ENCODE results near the gene SNX11. TPM values are rescaled to one million over a fixed set of nuclear protein-coding genes. Genes with fewer than 3 reads are reported as not detected.

Gene SNX11
- total RNA-seq, 1 donor from 2014 or later = 34.9 TPM

GRCh38 chr17:48151220-48151619 lies 43.7 kb downstream of the SNX11 start:
- Mint-ChIP-seq H3K9me3 (no peaks in the 10 kb centered on the region), H3K4me1 (no peaks in the 10 kb centered on the region), H3K27me3 (no peaks in the 10 kb centered on the region), H3K4me3 (no peak overlapping the region), H3K36me3 (ENCODE audit: low read depth) (peaks cover 41% of the 10 kb centered on the region), H3K27ac (no peak overlapping the region)
- intact Hi-C loops (cut with micrococcal nuclease) = no loop called here
- no peak for DNase-seq

- H3K36me3 Mint-ChIP-seq (ENCODE audit: low read depth) = peaks cover 45% of the 10 kb centered on the region
- no peaks in the 10 kb centered on the region for H3K4me1 Mint-ChIP-seq
- H3K4me3 Mint-ChIP-seq = no peak overlapping the region
- H3K9me3 Mint-ChIP-seq = no peaks in the 10 kb centered on the region
- intact Hi-C loops (cut with micrococcal nuclease) = no loop called here
- no peak for DNase-seq
- no peak overlapping the region for H3K27ac Mint-ChIP-seq
- no peaks in the 10 kb centered on the region for H3K27me3 Mint-ChIP-seq
Measured at GRCh38 chr17:48152289-48152688, 44.7 kb downstream of the SNX11 start.

- intact Hi-C loops (cut with micrococcal nuclease) = no loop called here
- no peaks in the 10 kb centered on the region for H3K27me3 Mint-ChIP-seq
- H3K36me3 Mint-ChIP-seq (ENCODE audit: low read depth) = peaks cover 35% of the 10 kb centered on the region
- no peak overlapping the region for H3K4me3 Mint-ChIP-seq
- no peaks in the 10 kb centered on the region for H3K4me1 Mint-ChIP-seq
- DNase-seq = no peak
- no peaks in the 10 kb centered on the region for H3K9me3 Mint-ChIP-seq
- no peak overlapping the region for H3K27ac Mint-ChIP-seq
Measured at GRCh38 chr17:48153691-48154358, 46.3 kb downstream of the SNX11 start.

GRCh38 chr17:48155889-48156611 lies 48.5 kb downstream of the SNX11 start:
- Mint-ChIP-seq H3K27me3 (no peaks in the 10 kb centered on the region), H3K27ac (no peak overlapping the region), H3K4me3 (no peak overlapping the region), H3K4me1 (no peaks in the 10 kb centered on the region), H3K9me3 (no peaks in the 10 kb centered on the region), H3K36me3 (ENCODE audit: low read depth) (peaks cover 35% of the 10 kb centered on the region)
- no peak for DNase-seq
- intact Hi-C loops (cut with micrococcal nuclease) = no loop called here

- Mint-ChIP-seq H3K27me3 (no peaks in the 10 kb centered on the region), H3K36me3 (ENCODE audit: low read depth) (peaks cover 37% of the 10 kb centered on the region), H3K27ac (no peak overlapping the region), H3K4me1 (peaks cover 5% of the 10 kb centered on the region), H3K9me3 (no peaks in the 10 kb centered on the region), H3K4me3 (no peak overlapping the region)
- DNase-seq = no peak
- intact Hi-C loops (cut with micrococcal nuclease) = no loop called here
Measured at GRCh38 chr17:48159232-48159631, 51.7 kb downstream of the SNX11 start.

- Mint-ChIP-seq H3K4me3 (no peak overlapping the region), H3K27ac (no peak overlapping the region), H3K9me3 (no peaks in the 10 kb centered on the region), H3K4me1 (peaks cover 5% of the 10 kb centered on the region), H3K36me3 (ENCODE audit: low read depth) (peaks cover 28% of the 10 kb centered on the region), H3K27me3 (no peaks in the 10 kb centered on the region)
- no peak for DNase-seq
- intact Hi-C loops (cut with micrococcal nuclease) = no loop called here
Measured at GRCh38 chr17:48160177-48161081, 52.9 kb downstream of the SNX11 start.

- no peak overlapping the region for H3K27ac Mint-ChIP-seq
- intact Hi-C loops (cut with micrococcal nuclease) = no loop called here
- H3K9me3 Mint-ChIP-seq = no peaks in the 10 kb centered on the region
- DNase-seq = no peak
- H3K4me1 Mint-ChIP-seq = peaks cover 5% of the 10 kb centered on the region
- no peak overlapping the region for H3K4me3 Mint-ChIP-seq
- no peaks in the 10 kb centered on the region for H3K27me3 Mint-ChIP-seq
- H3K36me3 Mint-ChIP-seq (ENCODE audit: low read depth) = peaks cover 24% of the 10 kb centered on the region
Measured at GRCh38 chr17:48161127-48161905, 53.8 kb downstream of the SNX11 start.

- H3K9me3 Mint-ChIP-seq = no peaks in the 10 kb centered on the region
- H3K36me3 Mint-ChIP-seq (ENCODE audit: low read depth) = peaks cover 26% of the 10 kb centered on the region
- DNase-seq = no peak
- H3K4me3 Mint-ChIP-seq = no peak overlapping the region
- intact Hi-C loops (cut with micrococcal nuclease) = no loop called here
- no peaks in the 10 kb centered on the region for H3K27me3 Mint-ChIP-seq
- no peak overlapping the region for H3K27ac Mint-ChIP-seq
- peaks cover 5% of the 10 kb centered on the region for H3K4me1 Mint-ChIP-seq
Measured at GRCh38 chr17:48162306-48162934, 54.9 kb downstream of the SNX11 start.

GRCh38 chr17:48162946-48163506 lies 55.5 kb downstream of the SNX11 start:
- Mint-ChIP-seq H3K4me3 (no peak overlapping the region), H3K9me3 (no peaks in the 10 kb centered on the region), H3K36me3 (ENCODE audit: low read depth) (peaks cover 29% of the 10 kb centered on the region), H3K4me1 (peaks cover 5% of the 10 kb centered on the region), H3K27ac (no peak overlapping the region), H3K27me3 (no peaks in the 10 kb centered on the region)
- DNase-seq = no peak
- intact Hi-C loops (cut with micrococcal nuclease) = no loop called here

- H3K36me3 Mint-ChIP-seq (ENCODE audit: low read depth) = peaks cover 31% of the 10 kb centered on the region
- peaks cover 5% of the 10 kb centered on the region for H3K4me1 Mint-ChIP-seq
- no peaks in the 10 kb centered on the region for H3K27me3 Mint-ChIP-seq
- intact Hi-C loops (cut with micrococcal nuclease) = no loop called here
- H3K27ac Mint-ChIP-seq = no peak overlapping the region
- no peaks in the 10 kb centered on the region for H3K9me3 Mint-ChIP-seq
- DNase-seq = no peak
- no peak overlapping the region for H3K4me3 Mint-ChIP-seq
Measured at GRCh38 chr17:48163809-48164208, 56.2 kb downstream of the SNX11 start.

- H3K27ac Mint-ChIP-seq = no peak overlapping the region
- DNase-seq = no peak
- H3K27me3 Mint-ChIP-seq = no peaks in the 10 kb centered on the region
- H3K36me3 Mint-ChIP-seq (ENCODE audit: low read depth) = peaks cover 44% of the 10 kb centered on the region
- intact Hi-C loops (cut with micrococcal nuclease) = loop anchor here (10.0 kb wide), 1 partner anchor 425 kb away; the partner anchor contains the start of genes HOXB3 and HOXB5
- H3K4me3 Mint-ChIP-seq = no peak overlapping the region
- H3K4me1 Mint-ChIP-seq = peaks cover 7% of the 10 kb centered on the region
- H3K9me3 Mint-ChIP-seq = no peaks in the 10 kb centered on the region
Measured at GRCh38 chr17:48169926-48170325, 62.4 kb downstream of the SNX11 start.
